ENCODE data around the gene USP3.

GRCh38 chr15:63638839-63639238 lies 134.4 kb downstream of the USP3 start:
- TF ChIP-seq GATA2 (IDR thresholded peaks at IDR 0.05; ENCODE audit: low read depth, low read length) (no peak), GATA3 (IDR thresholded peaks at IDR 0.05; ENCODE audit: low read depth, low read length) (no peak)

All from SH-SY5Y (cell line).